ENCODE data around the gene ZBTB4.

Gene ZBTB4

DNA sequence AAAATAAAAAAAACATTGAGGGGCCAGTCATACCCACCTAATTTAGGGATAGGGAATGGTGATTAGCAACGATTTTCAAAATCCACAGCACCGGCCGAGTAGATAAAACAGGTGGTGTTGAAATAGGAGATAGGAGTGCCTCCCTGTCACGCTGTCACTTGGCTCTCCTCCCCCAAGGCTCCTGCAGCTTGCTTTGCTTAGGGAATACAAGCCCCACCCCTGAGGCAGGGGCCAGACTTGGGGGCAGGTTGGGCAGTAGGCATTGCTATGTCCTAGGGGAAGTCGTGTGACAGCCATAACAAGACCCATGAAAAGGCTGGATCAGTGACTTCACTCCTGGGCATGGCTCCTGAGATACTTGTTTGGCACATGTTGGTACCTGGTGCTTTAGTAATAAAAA lies 30.5 kb upstream of the ZBTB4 start:
- H3K4me3 ChIP-seq (ENCODE audit: insufficient read depth, low read depth, low read length, poor library complexity, severe bottlenecking) = no peak overlapping the region
- no peak overlapping the region for H3K27ac ChIP-seq (ENCODE audit: insufficient read depth, low read length, poor library complexity, severe bottlenecking)
- DNase-seq = no peak
- H3K36me3 ChIP-seq (ENCODE audit: control insufficient read depth, insufficient read depth, low read length) = peaks cover 85% of the 10 kb centered on the region
- no peaks in the 10 kb centered on the region for H3K27me3 ChIP-seq (replicated peaks; ENCODE audit: control insufficient read depth, insufficient read depth, low read length, poor library complexity, severe bottlenecking)
- H3K9me3 ChIP-seq (ENCODE audit: control insufficient read depth, low read length) = no peaks in the 10 kb centered on the region
- H3K4me1 ChIP-seq (ENCODE audit: control insufficient read depth, insufficient read depth, low read length, poor library complexity, severe bottlenecking) = no peaks in the 10 kb centered on the region

DNA sequence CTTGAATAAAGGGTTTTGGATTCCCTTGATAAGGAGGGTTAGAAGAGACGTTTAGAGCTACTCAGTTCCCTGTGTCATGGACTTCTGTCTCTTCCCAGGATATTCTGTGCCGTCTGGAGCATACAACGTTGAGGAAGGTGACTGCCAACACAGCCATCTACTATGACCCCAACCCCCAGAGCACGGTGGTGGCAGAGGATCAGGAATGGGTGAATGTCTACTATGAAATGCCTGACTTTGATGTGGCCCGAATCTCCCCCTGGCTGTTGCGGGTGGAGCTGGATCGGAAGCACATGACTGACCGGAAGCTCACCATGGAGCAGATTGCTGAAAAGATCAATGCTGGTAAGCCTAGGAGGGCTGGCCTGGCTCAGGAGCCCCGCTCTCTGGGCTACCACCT lies 29.4 kb upstream of the ZBTB4 start:
- H3K4me1 ChIP-seq (ENCODE audit: control insufficient read depth, insufficient read depth, low read length, poor library complexity, severe bottlenecking) = no peaks in the 10 kb centered on the region
- no peak overlapping the region for H3K27ac ChIP-seq (ENCODE audit: insufficient read depth, low read length, poor library complexity, severe bottlenecking)
- no peak for DNase-seq
- H3K36me3 ChIP-seq (ENCODE audit: control insufficient read depth, insufficient read depth, low read length) = peaks cover 89% of the 10 kb centered on the region
- no peaks in the 10 kb centered on the region for H3K9me3 ChIP-seq (ENCODE audit: control insufficient read depth, low read length)
- no peak overlapping the region for H3K4me3 ChIP-seq (ENCODE audit: insufficient read depth, low read depth, low read length, poor library complexity, severe bottlenecking)
- no peaks in the 10 kb centered on the region for H3K27me3 ChIP-seq (replicated peaks; ENCODE audit: control insufficient read depth, insufficient read depth, low read length, poor library complexity, severe bottlenecking)

DNA sequence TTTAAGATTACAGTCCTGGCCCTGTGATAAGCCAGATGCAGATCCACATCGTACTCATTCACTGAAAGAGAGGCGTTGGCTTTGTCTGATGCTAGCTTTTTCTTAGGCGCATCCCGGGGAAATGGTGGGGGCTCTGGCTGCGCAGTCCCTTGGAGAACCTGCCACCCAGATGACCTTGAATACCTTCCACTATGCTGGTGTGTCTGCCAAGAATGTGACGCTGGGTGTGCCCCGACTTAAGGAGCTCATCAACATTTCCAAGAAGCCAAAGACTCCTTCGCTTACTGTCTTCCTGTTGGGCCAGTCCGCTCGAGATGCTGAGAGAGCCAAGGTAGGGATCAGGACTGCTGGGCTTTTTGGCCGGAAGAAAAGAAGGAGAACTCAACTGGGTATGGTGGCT lies 28.7 kb upstream of the ZBTB4 start:
- Histone ChIP-seq H3K9me3 (ENCODE audit: control insufficient read depth, low read length) (no peaks in the 10 kb centered on the region), H3K27me3 (replicated peaks; ENCODE audit: control insufficient read depth, insufficient read depth, low read length, poor library complexity, severe bottlenecking) (no peaks in the 10 kb centered on the region), H3K36me3 (ENCODE audit: control insufficient read depth, insufficient read depth, low read length) (peaks cover 89% of the 10 kb centered on the region), H3K27ac (ENCODE audit: insufficient read depth, low read length, poor library complexity, severe bottlenecking) (no peak overlapping the region), H3K4me3 (ENCODE audit: insufficient read depth, low read depth, low read length, poor library complexity, severe bottlenecking) (no peak overlapping the region), H3K4me1 (ENCODE audit: control insufficient read depth, insufficient read depth, low read length, poor library complexity, severe bottlenecking) (no peaks in the 10 kb centered on the region)
- no peak for DNase-seq

GRCh38 chr17:7503521-7503920 lies 24.1 kb upstream of the ZBTB4 start:
- Histone ChIP-seq H3K4me1 (ENCODE audit: control insufficient read depth, insufficient read depth, low read length, poor library complexity, severe bottlenecking) (no peaks in the 10 kb centered on the region), H3K27me3 (replicated peaks; ENCODE audit: control insufficient read depth, insufficient read depth, low read length, poor library complexity, severe bottlenecking) (no peaks in the 10 kb centered on the region), H3K4me3 (ENCODE audit: insufficient read depth, low read depth, low read length, poor library complexity, severe bottlenecking) (no peak overlapping the region), H3K9me3 (ENCODE audit: control insufficient read depth, low read length) (no peaks in the 10 kb centered on the region), H3K36me3 (ENCODE audit: control insufficient read depth, insufficient read depth, low read length) (peaks cover 87% of the 10 kb centered on the region), H3K27ac (ENCODE audit: insufficient read depth, low read length, poor library complexity, severe bottlenecking) (no peak overlapping the region)
- DNase-seq = no peak

DNA sequence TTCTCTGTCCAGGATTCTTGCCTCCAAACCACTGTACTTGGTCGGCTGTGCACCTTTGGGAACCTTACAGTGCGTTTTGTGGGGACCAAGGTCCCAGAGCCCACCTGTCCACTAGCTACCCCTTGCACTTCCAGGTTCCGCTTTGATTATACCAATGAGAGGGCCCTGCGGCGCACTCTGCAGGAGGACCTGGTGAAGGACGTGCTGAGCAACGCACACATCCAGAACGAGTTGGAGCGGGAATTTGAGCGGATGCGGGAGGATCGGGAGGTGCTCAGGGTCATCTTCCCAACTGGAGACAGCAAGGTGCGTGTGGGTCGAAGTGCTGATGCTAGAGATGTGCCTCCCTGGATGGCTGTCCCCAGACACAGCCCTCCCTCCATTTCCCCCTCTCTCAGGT lies 23.6 kb upstream of the ZBTB4 start:
- Histone ChIP-seq H3K4me1 (ENCODE audit: control insufficient read depth, insufficient read depth, low read length, poor library complexity, severe bottlenecking) (no peaks in the 10 kb centered on the region), H3K4me3 (ENCODE audit: insufficient read depth, low read depth, low read length, poor library complexity, severe bottlenecking) (no peak overlapping the region), H3K27ac (ENCODE audit: insufficient read depth, low read length, poor library complexity, severe bottlenecking) (no peak overlapping the region), H3K36me3 (ENCODE audit: control insufficient read depth, insufficient read depth, low read length) (peaks cover 87% of the 10 kb centered on the region), H3K27me3 (replicated peaks; ENCODE audit: control insufficient read depth, insufficient read depth, low read length, poor library complexity, severe bottlenecking) (no peaks in the 10 kb centered on the region), H3K9me3 (ENCODE audit: control insufficient read depth, low read length) (no peaks in the 10 kb centered on the region)
- no peak for DNase-seq

GRCh38 chr17:7502171-7502847 lies 22.9 kb upstream of the ZBTB4 start:
- DNase-seq = no peak
- Histone ChIP-seq H3K27me3 (replicated peaks; ENCODE audit: control insufficient read depth, insufficient read depth, low read length, poor library complexity, severe bottlenecking) (no peaks in the 10 kb centered on the region), H3K27ac (ENCODE audit: insufficient read depth, low read length, poor library complexity, severe bottlenecking) (no peak overlapping the region), H3K4me3 (ENCODE audit: insufficient read depth, low read depth, low read length, poor library complexity, severe bottlenecking) (no peak overlapping the region), H3K36me3 (ENCODE audit: control insufficient read depth, insufficient read depth, low read length) (peaks cover 91% of the 10 kb centered on the region), H3K4me1 (ENCODE audit: control insufficient read depth, insufficient read depth, low read length, poor library complexity, severe bottlenecking) (no peaks in the 10 kb centered on the region), H3K9me3 (ENCODE audit: control insufficient read depth, low read length) (no peaks in the 10 kb centered on the region)

DNA sequence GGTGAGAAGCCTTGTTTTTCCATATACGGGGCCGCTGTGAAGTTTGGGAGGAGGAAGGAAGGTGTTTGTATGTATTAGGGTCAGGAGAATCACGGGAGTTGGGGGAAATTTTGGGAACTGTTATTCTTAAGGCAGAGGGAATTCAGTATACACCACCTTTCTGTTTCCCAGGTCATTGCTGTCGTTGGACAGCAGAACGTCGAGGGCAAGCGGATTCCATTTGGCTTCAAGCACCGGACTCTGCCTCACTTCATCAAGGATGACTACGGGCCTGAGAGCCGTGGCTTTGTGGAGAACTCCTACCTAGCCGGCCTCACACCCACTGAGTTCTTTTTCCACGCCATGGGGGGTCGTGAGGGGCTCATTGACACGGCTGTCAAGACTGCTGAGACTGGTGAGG lies 22.3 kb upstream of the ZBTB4 start:
- no peaks in the 10 kb centered on the region for H3K4me1 ChIP-seq (ENCODE audit: control insufficient read depth, insufficient read depth, low read length, poor library complexity, severe bottlenecking)
- peaks cover 91% of the 10 kb centered on the region for H3K36me3 ChIP-seq (ENCODE audit: control insufficient read depth, insufficient read depth, low read length)
- no peak for DNase-seq
- H3K27me3 ChIP-seq (replicated peaks; ENCODE audit: control insufficient read depth, insufficient read depth, low read length, poor library complexity, severe bottlenecking) = no peaks in the 10 kb centered on the region
- no peak overlapping the region for H3K4me3 ChIP-seq (ENCODE audit: insufficient read depth, low read depth, low read length, poor library complexity, severe bottlenecking)
- H3K27ac ChIP-seq (ENCODE audit: insufficient read depth, low read length, poor library complexity, severe bottlenecking) = no peak overlapping the region
- H3K9me3 ChIP-seq (ENCODE audit: control insufficient read depth, low read length) = no peaks in the 10 kb centered on the region

- H3K4me3 ChIP-seq (ENCODE audit: insufficient read depth, low read depth, low read length, poor library complexity, severe bottlenecking) = no peak overlapping the region
- H3K4me1 ChIP-seq (ENCODE audit: control insufficient read depth, insufficient read depth, low read length, poor library complexity, severe bottlenecking) = no peaks in the 10 kb centered on the region
- no peaks in the 10 kb centered on the region for H3K27me3 ChIP-seq (replicated peaks; ENCODE audit: control insufficient read depth, insufficient read depth, low read length, poor library complexity, severe bottlenecking)
- no peak for DNase-seq
- H3K36me3 ChIP-seq (ENCODE audit: control insufficient read depth, insufficient read depth, low read length) = peaks cover 84% of the 10 kb centered on the region
- no peaks in the 10 kb centered on the region for H3K9me3 ChIP-seq (ENCODE audit: control insufficient read depth, low read length)
- no peak overlapping the region for H3K27ac ChIP-seq (ENCODE audit: insufficient read depth, low read length, poor library complexity, severe bottlenecking)
Measured at GRCh38 chr17:7499161-7499560, 19.7 kb upstream of the ZBTB4 start.

GRCh38 chr17:7497636-7498035 lies 18.2 kb upstream of the ZBTB4 start:
- no peak for DNase-seq
- H3K36me3 ChIP-seq (ENCODE audit: control insufficient read depth, insufficient read depth, low read length) = peaks cover 69% of the 10 kb centered on the region
- no peak overlapping the region for H3K27ac ChIP-seq (ENCODE audit: insufficient read depth, low read length, poor library complexity, severe bottlenecking)
- no peaks in the 10 kb centered on the region for H3K9me3 ChIP-seq (ENCODE audit: control insufficient read depth, low read length)
- H3K27me3 ChIP-seq (replicated peaks; ENCODE audit: control insufficient read depth, insufficient read depth, low read length, poor library complexity, severe bottlenecking) = no peaks in the 10 kb centered on the region
- H3K4me3 ChIP-seq (ENCODE audit: insufficient read depth, low read depth, low read length, poor library complexity, severe bottlenecking) = no peak overlapping the region
- no peaks in the 10 kb centered on the region for H3K4me1 ChIP-seq (ENCODE audit: control insufficient read depth, insufficient read depth, low read length, poor library complexity, severe bottlenecking)

DNA sequence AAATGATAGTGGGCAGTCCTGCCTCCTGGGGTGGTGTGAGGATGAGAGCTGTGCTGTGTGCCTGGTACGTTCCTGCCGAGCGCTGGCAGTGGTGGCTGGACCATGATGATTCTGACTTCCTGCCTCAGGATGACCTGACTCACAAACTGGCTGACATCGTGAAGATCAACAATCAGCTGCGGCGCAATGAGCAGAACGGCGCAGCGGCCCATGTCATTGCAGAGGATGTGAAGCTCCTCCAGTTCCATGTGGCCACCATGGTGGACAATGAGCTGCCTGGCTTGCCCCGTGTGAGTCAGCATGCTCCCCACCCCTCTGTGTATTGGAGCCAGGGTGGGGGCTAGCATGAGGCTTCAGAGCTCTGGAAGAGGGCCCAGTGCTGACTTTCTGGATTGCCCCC lies 17.8 kb upstream of the ZBTB4 start:
- Histone ChIP-seq H3K27ac (ENCODE audit: insufficient read depth, low read length, poor library complexity, severe bottlenecking) (no peak overlapping the region), H3K9me3 (ENCODE audit: control insufficient read depth, low read length) (no peaks in the 10 kb centered on the region), H3K36me3 (ENCODE audit: control insufficient read depth, insufficient read depth, low read length) (peaks cover 65% of the 10 kb centered on the region), H3K4me3 (ENCODE audit: insufficient read depth, low read depth, low read length, poor library complexity, severe bottlenecking) (no peak overlapping the region), H3K4me1 (ENCODE audit: control insufficient read depth, insufficient read depth, low read length, poor library complexity, severe bottlenecking) (no peaks in the 10 kb centered on the region), H3K27me3 (replicated peaks; ENCODE audit: control insufficient read depth, insufficient read depth, low read length, poor library complexity, severe bottlenecking) (no peaks in the 10 kb centered on the region)
- no peak for DNase-seq
